DMS53 (cell line): ENCODE measurements around the gene NCMAP.
"Not testable (repeated sequence)": the region's sequence is repeated elsewhere in the genome, so short reads cannot be mapped to it uniquely, and the experiment has no call there.

Experiments used
- DNase-seq: peaks from one replicate; lab custom pipeline; 2025; lab: John Stamatoyannopoulos, UW

NCMAP gene

DNA sequence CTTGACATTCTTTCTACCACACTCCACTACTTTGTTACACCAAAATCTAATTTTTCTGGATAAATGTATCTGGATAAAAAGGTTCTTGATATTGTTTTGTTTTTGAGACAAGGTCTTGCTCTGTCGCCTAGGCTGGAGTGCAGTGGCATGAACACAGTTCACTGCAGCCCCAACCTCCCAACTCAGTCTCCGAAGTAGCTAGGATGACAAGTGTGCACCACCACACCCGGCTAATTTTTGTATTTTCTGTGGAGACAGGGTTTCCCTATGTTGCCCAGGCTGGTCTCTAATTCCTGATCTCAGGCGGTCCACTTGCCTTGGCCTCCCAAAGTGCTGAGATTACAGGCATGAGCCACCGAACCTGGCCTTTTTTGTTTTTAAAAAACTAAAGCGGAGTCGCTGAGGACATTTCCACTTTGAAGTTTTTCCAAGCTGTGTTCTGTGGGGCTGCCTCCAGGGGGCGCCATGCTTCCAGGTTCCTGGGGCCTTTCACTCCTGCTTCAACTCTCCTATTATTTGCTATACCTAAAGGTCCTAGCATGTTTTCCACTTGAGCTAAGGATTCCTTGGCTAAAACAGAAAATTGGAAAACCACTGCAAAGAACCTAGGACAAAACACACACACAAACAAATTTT is 14.1 kb upstream of the NCMAP start:
- DNase-seq: peak; percentile 46

DNA sequence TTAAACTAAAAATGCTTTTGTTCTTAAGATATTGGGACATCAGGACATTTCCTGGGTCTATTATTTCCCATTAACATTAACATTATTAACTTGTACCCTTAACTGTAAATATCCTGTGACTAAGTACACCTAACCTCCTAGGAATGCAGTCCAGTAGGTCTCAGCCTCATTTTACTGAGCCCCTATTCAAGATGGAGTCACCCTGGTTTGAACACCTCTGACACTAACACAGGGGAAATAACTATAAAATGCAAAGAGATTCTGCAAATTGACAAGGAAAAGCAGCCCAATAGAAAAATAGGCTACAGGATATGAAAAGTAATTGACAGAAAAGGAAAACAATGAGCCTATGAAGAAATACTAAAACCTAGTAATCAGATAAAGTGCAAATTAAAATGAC is 11.6 kb upstream of the NCMAP start:
- DNase-seq: no peak

DNA sequence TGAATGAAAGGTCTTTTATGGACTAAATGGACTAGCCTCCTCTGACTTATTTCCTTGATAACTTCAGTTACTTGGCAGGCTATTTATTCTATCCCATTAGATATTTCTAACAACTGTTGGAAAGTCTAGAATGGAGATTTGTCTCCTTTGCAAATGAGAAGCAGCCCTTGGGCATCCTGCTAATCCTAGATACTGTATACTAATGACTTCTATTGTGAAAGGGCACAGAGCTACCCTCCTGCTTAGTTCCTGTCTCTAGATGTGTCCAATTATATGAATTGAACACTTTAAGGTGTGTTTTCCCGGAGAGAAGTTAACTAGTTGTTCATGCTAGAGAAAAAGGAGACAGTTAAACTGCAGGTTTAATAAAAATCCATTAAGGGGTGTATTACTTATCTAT is 10.2 kb upstream of the NCMAP start:
- DNase-seq: no peak

DNA sequence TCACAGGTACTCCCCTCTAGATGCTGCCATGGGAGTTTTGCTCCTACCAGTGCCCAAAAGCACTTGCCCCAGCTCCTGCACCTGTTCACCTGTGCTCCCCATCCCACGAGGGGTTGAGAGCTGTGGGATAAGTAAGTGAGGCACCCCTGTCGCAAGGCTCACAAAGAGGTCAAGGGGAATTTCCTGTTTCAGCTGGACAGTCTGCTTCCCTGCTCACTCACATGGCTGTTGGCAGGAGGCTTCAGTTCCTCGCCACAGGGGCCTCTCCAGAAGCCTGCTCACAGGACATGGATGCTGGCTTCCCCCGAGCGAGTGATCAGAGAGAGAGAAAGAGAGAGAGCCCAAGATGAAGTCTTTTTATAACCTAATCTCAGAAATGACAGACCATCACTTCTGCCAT is 8.7 kb upstream of the NCMAP start:
- DNase-seq: no peak

- DNase-seq: no peak
These were observed 7.8 kb upstream of the NCMAP start for GRCh38 chr1:24548070-24548469.

- DNase-seq: not testable (repeated sequence)
These were observed 6.7 kb upstream of the NCMAP start for GRCh38 chr1:24549210-24549609.

- DNase-seq: no peak
These were observed 4.5 kb upstream of the NCMAP start for GRCh38 chr1:24551290-24551959.

- DNase-seq: peak; percentile 51
These were observed 3.8 kb upstream of the NCMAP start for GRCh38 chr1:24551960-24552571.

DNA sequence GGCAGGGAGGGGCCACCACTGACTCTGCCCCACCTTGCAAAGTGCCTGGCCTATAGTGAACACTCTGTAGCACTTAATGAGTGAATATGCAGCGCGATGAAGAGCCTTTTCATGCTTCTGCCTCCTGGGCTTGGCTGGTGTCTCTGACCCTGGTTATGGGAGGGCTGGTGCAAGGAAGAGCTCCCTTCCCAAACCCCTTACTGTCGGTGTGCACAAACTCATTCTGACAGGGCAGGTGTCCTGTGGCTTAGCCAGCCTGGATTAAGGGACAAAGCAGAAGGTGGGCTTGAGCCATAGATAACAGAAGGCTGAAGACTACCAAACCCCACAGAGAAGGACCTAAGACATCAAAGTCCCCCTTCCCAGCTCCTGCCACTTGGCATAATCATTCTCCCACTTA is 2.0 kb upstream of the NCMAP start:
- no peak for DNase-seq

DNA sequence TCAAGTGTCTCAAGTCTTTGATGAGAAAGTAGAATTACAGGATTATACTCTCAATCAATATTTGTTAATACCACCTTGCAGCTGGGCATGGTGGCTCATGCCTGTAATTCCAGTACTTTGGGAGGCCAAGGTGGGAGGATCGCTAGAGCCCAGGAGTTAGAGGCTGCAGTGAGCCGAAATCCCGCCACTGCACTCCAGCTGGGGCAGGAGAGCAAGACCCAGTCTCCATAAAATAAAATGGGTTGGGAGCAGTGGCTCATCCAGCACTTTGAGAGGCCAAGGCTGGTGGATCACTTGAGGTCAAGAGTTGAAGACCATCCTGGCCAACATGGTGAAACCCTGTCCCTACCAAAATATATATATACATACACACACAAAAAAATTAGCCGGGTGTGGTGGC is 1.2 kb upstream of the NCMAP start:
- DNase-seq: no peak

DNA sequence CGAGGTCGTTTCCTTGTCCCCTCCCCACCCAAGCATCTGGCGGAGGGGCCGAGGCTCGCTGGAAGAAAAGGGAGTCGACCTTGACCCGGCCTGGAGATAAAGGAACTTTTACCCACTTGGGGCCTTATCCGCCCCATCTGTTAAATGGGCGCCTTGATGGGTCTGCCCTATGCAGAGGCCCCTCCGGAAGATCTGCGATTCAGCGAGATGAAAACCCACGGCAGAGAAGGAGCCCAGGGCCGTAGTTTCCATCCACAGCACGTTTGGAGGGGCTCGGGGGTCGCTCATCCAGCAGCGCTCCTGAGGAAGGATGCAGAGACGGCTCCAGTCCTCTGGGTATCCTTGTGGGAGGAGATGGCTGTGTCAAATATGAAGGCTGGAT is 518 bp downstream of the NCMAP start:
- DNase-seq: no peak

GRCh38 chr1:24557220-24557619 is 1.3 kb downstream of the NCMAP start:
- no peak for DNase-seq

DNA sequence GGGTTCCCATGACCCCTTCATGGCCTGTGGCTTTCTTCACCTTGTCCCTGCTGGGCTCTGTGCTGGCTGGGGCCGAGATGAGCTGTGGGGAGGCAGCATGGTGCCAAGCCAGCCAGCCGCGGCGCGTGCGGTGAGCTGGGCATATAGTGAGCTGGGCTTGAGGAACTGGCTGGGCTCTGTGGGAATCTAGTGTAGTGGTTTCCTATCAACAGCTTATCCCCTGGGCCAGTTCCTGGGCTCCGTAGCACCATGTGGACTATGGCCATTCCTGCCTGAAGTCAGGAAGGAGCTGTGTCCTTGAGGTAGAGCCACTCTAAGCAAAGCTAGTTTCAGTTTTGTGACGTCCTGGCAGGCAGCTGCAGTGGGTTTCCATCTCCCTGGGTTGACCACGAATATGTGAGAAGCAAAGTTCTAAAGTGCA is 1.8 kb downstream of the NCMAP start:
- DNase-seq: peak; percentile 22

GRCh38 chr1:24558455-24558854 is 2.6 kb downstream of the NCMAP start:
- no peak for DNase-seq

- peak; percentile 91 for DNase-seq
These were observed 3.3 kb downstream of the NCMAP start for GRCh38 chr1:24558902-24559791.

DNA sequence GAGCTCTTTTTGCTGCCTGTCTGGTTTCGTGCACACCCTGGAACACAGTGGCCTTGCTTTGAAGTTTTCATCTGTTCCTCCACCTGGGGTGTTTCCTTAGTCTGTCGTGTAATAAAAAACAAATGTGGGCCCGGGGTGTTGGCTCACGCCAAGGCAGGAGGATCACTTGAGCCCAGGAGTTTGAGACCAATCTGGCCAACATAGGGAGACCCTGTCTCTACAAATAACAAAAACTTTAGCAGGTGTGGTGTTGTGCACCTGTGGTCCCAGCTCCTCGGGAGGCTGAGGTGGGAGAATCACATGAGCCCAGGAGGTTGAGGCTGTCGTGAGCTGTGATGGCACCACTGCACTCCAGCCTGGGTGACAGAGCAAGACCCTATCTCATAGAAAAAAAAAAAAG is 4.5 kb downstream of the NCMAP start:
- DNase-seq: no peak

DNA sequence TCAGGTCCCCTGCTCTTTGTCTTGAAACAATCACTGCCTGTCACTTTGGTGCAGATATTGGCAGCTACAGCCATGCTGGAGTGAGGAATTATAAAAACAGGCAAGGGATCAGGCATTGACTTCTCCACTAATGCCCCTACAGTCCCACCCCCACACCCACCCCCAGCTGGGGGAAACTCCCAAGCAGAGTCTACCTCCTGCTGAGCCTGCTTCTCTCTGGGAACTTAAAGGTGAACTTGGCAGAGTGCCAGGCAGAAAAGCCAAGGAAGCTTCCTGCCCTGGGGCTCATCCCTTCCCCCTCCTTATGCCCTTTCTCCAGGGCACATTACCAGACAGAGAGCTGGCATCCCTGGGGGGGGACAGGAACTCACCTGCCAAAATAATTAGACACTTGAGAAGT is 6.7 kb downstream of the NCMAP start:
- peak; percentile 20 for DNase-seq

- DNase-seq: no peak
These were observed 8.8 kb downstream of the NCMAP start for GRCh38 chr1:24564695-24565094.

DNA sequence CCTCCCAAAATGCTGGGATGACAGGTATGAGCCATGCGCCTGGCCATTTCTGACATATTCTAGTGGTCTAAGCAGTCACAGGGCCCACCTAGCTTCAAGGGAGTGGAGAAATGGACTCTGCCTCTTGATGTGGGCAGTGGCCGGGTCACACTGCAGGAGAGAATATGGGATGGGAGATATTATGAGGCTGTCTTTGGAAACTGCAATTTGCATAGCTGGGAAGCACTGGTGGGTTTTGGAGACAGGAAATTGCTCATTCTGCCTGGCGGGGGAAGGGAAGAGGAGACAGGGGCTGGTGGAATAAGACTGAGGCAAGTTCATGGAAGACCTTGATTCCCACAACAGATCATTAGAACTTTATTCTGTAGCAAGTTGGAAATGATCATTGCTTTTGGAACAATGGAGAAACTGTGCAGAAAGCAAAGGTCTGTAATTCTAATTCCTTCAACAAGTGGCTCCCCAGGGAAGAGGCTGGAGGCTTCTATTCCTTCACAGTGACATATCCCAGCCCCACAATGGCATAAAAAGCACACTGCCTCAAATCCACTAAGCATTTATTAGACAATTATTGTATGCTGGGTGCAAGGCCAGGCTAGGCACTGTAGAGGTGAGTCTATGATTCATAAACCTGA is 10.5 kb downstream of the NCMAP start:
- DNase-seq: no peak

- peak; percentile 77 for DNase-seq
These were observed 12.0 kb downstream of the NCMAP start for GRCh38 chr1:24567792-24568388.

DNA sequence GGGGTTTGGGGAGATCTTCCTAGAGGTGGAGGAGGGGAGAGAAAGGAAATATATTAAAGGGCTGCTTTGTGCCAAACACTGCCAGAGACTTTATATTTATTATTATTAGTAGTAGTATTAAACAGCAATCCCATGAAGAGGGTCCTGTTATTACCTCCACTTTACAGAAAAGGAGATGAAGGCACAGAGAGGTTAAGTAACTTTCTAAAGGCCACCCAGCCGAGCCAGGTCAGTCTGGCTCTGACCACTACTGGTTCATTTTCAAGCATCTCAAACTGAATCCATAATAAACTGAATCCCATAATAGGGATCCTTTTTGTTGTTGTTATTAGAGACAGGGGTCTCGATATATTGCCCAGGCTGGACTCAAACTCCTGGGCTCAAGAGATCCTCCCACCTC is 12.6 kb downstream of the NCMAP start:
- DNase-seq: no peak
